GM19240 (cell line): ENCODE measurements around the gene FUT7.
"Not testable (repeated sequence)": the region's sequence is repeated elsewhere in the genome, so short reads cannot be mapped to it uniquely, and the experiment has no call there.

ENCODE experiments used
- DNase-seq: peaks from one replicate; pipeline ENCODE4 v3.0.0; 2011; ENCODE audit warnings: low spot score; ENCODE audit not compliant: insufficient read length

Gene FUT7

DNA sequence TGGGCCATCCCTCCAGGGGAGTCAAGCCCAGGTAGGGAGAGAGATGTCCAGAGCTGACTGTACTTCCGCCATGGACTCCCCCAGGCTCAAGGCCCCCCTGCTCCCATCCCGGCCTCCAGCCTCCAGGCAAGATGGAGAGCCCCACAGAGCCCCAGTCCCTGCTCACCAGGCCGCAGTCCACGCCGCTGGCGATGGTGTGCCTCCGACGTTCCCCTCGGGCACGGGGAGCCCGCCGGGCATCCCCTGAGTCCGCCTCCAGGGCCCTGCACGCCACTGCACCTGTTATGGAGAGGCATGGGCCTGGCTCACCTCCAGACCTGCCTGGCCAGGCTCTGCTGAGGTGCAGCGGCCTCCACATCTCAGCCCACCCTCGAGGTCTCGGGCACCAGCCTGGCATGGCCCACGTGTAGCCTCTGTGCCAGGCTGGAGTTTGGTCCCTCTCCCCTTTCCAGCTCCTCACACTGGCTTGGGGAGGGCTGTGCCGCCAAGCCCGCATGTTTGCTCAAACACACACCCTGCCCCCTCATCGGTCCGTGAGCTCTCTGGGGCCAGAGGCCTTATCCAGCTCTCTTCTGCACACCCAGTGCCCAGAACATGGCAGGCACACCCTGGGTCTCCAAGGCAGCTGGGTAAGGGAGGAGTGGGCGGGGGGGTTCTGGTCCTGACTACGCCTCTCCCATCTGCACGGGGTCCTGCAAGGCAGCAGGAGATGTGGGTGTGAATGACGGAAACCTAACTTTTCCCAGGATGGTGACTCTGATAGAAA, 34.4 kb upstream of the FUT7 start:
- no peak for DNase-seq

DNA sequence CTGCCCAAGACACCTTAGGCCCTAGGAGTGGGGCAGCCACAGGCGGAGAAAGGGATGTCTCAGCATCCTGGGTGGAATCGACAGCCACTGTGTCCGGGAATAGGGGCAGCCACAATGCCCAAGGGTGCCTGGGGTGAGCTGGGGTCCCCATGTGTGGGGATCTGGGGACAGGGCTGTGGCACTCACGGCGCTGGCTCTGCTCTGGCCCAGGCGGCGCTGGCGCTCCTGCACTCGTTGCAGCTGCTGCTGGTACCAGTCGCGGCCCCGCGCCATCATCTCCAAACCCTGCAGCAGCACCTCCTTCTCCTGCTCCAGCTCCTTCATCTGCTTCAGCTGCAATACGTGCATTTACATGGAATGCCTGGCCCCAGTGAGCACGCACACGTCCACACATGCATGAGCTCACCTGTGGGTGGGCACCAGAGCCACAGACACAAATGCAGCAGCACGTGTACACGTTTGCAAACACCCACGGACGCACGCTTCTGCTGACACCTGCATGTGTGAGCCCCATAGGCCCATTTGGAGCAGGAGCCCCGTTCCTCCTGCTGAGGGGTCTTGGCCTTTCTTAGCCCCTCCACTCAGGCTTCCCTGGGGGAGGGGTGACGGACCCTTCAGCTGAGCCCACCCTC, 33.6 kb upstream of the FUT7 start:
- DNase-seq = no peak

DNA sequence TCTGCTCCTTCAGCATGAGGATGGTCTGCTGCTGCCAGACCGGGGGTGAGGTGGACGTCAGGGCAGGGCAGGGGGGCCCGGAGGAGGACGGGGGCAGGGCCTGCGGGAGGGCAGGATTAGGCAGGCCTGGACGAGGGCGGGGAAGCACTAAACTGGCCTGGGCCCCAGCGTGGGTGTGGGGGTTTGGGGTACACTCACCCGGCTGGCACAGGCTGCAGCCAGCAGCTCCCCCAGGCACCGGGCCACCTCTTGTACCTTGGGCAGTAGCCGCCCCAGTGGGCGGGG, 32.9 kb upstream of the FUT7 start:
- DNase-seq = no peak

DNA sequence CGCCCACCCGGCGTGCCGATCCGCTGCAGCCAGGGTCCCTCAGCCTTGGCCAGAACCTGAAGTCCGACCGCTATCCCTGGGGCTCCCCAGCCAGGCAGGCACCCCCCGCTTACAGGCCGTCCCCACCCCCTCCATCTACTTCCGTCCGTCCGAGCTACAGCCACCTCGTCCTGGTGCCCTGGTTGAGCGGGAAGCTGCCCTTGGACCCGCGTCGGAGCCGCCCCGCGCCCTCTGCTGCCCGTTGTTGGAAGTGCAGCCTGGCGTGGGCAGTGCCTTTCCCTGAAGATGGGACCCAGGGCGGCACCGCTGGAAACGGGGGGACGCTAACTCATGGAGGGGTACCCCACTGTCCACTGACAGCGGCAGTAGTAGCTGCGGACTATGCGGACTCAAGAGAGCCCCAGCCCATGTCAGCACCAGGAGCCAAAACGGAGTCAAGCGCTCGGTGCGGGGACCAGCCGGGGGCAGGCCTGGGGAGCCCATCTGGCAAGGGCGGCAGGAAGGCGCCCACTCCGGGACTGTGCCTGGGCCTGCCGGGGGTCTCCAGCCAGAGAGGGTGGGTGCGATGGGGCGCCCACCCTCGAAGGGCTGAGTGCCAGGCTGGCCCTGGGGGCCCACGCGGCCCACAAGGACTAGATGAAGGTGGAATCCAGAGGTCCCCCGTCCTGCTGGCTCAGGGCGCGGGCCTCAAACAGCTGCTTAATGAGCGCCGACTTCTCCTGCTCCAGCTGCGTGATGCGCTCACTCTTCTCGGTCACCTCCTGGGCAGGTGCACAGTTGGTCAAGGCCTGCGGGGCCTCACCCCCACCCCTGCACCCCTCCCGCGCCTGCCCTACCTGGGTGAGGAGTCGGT, 32.4 kb upstream of the FUT7 start:
- no peak for DNase-seq

DNA sequence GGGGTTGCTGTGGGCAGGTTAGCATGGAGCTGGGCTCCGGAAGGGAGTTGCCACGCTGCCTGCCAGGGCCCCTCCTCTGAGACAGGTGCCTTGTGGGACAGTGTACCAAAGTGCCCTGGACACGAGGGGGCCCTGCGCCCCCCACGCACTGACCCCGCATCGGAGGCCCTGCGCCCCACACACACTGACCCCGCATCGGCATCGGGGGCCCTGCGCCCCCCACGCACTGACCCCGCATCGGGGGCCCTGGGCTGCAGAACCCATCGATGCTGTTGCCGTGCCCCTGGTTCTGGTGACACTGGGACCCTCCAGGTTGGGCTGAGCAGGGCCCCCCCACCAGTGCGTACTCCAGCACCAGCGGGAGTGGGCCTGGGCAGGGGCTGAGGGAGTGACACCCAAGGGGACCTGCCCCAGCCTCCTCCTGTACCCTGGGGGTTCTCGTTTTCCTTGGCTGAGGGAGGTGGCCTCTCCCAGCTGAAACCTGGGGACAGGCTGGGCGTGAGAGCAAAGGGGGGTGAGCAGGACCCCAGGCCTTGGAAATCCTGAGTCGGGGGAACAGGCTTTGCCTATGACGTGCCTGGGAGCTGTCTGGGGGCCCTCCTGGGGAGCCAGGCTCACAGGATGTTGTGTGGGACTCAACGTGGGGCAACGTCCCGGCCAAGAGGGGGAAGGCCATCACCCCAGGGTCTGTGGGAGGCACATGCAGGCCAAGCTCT, 31.6 kb upstream of the FUT7 start:
- no peak for DNase-seq

DNA sequence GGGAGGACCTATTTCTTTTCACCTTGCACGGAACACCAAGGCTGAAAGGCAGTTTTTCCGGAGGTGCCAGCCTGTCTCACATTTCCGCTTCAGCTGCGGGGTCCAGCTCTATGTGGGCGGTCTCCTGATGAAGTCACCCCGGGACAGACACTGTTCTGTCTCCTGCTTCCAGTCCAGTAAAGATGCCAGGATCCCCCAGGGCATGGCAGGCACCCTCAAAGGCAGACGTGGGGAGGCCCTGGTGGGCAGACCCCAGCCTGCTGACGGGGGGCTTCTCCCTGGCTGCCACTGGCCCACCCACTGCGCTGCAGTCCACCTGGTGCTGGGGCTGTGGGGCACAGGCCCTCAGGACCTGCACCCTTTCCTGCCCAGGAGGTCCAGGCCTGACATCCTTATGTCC, 30.9 kb upstream of the FUT7 start:
- DNase-seq = not testable (repeated sequence)

DNA sequence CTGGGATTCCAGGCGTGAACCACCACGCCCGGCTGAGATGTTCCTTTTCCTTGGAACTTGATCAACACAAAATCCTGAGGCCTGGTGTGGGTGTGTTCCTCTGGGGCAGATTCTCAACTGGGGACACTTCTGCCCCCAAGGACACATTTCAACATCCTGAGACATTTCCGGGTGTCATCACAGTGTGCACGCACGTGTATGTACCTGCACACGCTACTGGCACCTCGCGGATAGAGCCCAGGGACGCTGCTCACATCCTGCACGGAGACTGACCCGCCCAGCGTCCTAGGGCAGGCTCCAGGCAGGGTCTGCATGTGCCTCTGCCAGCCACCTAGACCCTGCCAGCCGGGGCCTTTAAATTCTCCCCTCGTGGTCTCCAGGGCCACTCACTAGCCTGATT, 30.5 kb upstream of the FUT7 start:
- no peak for DNase-seq

DNA sequence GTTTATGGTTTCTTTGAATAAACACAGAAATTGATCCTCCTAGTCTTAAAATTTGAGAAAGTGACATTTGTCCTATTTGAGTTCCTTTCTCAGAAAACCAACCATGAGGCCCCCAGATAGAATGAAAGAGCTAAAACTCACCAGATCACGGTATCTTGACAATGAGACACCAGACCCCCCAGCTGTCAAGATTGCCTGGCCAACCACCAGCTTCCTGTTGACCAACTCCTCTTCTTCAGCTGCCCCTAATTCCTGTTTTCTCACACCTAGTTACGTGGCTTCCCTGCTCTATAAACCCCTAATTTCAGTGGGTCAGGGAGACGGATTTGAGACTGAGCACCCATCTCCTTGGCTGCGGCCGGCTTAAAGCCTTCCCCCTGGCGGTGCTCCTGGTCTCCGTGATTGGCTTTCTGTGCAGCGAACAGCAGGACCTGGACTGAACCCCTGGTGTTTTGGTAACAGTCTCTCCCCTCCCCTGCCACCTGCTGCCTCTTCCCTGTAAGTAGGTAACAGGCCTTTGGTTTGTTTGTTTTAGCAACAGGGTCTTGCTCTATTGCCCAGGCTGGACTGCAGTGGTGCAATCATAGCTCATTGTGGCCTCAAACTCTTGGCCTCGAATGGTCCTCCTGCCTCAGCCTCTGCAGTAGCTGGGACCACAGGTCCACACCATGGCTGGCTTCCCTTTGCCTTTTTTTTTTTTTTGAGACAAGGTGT, 26.8 kb upstream of the FUT7 start:
- DNase-seq = no peak

DNA sequence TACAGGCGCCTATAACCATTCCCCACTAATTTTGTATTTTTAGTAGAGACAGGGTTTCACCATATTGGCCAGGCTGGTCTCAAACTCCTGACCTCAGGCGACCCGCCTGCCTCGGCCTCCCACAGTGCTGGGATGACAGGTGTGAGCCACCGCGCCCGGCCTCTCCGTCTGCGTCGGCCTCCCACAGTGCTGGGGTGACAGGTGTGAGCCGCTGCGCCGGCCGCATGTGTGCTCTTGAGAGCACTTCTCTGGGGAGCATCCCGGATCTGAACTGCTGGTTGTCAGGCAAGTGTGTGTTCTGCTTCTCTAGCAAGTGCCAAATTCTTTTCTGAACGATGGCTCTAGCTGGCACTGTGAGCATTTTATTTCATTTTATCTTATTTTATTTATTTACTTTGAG, 25.7 kb upstream of the FUT7 start:
- no peak for DNase-seq

DNA sequence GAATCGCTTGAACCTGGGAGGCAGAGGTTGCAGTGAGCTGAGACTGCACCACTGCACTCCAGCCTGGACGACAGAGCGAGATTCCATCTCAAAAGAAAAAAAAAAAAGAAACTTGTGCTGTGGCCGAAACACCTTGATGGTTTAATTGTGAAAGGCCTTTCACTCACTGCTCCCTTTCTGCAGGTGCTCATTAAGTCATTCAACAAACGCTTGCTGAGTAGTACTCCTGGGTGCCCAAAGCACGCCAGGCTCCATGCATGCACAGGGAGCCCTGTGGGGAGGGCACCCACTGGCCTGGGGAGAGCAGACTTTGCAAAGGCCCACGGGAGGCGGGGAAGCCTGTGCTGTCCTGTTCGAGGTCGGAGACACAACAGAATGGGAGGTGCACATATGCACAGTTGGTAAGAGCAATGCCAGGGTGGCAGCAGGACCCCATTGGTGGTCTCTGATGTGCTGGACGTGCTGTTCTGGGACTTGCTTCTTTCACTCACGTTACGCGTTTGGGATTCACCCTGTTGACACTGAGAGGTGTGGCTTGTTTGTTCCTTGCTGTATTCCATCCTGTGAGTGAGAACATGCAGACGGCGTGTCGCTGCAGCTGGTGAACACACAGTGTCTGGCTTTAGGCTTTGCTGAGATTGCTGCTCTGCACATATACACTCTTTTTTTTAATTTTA, 25.0 kb upstream of the FUT7 start:
- DNase-seq = no peak

DNA sequence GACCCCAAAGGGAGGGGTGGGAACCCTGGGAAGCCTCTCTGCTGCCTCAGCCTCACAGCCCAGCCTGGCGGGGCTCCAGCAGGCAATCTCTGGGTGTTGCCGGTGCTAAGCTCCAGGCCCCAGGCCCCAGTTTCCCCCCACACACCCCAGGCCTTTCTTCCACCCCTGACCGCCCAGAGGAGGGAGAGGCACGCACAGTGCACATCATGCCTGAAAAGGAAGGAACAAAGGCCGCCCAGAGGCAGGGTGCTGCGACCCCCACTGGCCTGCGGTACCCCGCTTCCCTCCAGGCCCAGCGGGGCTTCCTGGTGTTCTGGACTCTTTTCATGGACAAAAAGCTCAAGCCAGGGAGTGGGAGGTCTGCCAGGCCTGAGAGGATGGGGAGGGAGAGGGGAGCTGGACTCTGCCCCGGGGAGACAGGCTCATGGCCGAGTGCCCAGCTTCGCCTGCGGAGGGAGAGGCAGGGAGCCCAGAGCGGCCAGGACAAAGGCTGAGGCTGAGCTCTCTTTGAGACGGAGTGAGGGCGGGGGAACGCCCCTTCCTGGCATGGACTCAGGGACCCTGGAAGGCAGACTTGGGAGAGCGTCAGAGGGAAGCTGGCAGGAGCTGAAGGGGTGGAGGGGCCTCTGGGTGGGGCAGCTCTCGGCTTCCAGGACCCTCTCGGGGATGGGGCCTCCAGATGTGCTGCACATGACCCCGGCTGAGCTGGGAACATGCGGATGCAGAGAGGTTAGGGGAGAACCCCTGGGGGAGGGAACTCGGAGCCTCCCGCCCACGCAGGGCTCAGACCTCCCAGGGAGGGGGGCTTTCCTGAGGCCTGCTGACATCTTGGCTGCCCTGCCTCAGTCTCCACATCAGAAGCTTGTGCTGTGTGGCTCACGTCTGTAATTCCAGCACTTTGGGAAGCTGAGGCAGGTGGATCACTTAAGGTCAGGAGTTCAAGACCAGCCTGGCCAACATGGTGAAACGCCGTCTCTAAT, 23.8 kb upstream of the FUT7 start:
- DNase-seq = no peak

DNA sequence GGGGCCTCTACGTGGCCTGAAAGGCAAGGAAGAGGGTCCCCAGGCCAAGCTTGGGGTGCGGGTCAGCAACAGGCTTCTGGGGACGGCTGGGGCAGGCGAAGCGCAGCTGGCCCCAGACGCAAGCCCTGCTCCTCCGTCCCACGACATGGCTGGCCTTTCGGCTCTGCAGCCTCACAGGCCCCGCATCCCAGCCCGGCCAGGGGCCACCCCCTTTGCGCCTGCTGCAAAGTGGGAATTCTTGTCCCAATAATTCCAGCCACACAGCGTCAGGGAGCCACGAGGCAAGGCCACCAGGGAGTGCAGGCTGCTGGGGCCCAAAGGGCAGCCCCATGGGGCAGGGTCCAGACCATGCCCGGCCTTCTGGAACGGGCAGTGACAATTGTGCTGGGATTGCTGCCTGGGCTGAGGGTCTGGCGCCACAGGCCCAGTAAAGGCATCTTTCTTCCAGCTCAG, 23.1 kb upstream of the FUT7 start:
- no peak for DNase-seq

DNA sequence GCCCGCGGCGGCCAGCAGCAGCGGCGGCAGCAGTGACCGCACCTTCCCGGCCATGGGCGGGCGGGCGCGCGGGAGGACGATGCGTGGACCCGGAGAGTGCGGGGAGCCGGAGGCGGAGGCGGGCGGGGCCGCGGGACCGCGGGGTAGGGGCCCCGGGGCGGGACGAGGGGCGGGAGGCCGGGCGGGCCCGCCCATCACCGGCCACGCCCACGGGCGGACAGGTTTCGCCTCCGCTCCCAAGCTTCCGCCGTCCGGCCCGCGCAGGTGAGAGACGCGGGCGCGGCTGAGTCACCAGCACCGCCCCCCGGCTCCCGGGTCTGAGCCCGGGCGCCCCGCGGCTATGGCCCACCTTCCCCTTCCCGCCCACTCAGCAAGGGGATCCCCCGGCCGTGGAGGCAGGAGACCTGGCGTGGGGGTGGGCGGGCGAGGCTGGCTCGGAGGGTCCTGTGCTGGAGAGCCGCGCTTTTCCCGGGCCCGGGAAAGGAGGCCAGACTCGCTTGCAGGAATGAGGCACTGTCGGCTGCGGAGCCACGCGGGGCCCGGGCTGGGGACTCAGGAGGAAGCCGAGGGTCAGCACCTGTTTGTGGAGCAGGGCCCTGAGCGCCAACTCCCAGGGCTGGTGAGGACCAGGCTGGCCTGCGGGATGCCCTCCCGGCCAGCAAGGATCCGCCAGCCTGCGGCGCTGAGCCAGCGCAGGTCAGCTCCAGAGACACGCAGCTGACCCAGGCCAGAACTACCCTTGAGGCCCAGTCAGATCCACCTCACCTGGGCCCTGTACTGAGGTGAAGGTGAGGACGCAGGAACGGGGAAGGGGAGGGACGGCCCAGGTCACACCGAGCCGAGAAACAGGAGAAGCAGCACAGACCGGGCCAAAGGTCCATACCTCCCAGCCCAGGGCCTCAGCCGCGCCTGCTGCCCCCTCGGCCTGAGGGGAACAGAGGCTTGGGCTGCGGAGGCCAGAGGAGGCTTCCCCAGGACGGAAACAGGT, 22.4 kb upstream of the FUT7 start, which contains the start of gene ENTPD2:
ENTPD2 (minus strand) TSS at position 118 of the 988 bp plus-strand sequence; CDS start at position 54, 64 bp downstream.
- DNase-seq = no peak

DNA sequence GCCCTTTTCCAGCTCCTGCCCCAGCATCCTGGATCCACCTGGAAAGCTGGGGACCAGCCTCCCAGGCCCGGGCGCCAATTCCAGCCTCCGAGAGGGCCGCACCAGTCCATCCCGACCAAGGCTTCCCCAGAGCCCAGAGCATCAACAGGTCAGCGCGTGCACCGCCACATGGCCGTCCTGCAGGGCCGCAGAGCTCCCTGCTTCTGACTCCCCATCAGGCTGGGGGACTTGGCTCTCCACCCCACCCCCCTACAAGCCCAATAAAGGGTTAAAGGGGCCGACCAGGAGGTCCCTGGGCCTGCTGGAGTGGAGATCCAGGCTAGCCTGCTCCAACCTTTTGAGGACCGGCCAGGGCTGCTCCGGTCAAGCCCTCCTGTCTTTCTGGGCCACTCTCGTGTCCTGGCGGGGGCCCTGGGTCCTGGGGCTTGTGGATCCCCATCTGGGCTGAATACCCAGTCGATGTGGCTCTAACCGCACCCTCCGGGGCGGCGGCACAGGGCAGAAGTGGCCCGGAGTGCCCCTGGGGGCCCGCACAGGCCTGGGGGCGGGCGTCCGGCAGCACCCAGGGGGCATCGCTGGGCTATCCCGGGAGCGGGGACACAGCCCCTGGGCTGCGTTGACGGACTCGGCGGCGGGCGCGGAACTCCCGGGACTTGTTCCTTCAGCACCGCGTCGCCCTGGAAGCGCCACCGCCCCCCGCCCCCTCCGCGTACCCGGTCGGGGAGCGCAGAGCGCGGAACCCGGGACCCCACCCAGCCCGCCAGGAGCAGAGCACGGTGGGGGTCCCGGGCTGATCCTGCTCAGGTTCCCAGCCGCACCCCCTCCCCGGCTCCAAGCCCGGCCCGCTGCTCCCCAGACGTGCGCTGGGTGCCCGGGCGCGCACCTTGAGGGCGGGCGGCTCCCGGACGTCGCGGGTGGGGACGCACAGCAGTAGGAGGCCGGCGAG, 21.4 kb upstream of the FUT7 start:
- no peak for DNase-seq

DNA sequence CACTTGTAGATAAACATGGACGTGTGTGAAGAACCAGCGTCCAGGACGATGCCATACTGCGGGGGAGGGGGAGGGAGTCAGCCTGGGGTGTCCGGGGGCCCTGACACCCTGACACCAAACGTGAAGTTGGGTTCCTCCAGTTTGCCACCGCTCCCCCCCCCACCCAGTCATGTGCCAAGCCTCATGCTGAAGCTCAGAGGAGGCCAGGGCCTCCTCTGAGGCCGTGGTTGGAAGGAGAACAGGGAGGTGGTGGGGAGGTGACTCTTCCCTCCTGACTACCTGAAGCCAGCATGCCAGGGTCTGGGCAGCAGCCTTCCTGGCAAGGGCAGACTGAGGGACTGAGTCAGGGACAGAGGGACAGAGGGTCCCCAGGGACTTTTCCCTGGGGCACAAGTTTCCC, 20.4 kb upstream of the FUT7 start:
- DNase-seq = no peak

DNA sequence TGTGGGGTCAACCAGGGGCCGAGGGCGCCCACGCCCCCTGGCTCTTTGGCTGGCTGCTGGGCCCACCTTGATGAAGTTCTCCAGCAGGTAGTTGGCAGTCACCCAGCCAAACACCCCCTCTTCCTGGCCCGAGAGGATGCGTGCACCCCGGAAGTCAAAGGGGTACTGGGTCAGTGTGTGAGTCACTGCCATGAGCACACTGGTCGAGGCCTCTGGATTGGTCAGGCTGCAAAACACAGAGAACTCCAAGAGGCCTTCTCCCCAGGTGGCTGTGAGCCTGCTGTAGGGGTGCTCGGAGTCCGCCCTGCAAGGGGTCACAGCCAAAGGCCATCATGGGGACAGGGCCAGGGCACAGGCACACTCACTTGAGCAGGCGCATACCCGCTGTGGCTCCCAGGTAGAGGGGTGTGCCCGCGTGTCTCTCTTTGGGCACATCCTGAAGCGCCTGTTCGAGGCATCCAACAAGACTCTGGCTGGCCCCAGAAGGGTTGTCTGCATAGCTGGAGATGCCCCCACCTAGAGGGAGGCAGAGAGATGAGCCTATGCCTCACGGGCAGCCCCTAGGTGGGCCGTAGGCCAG, 19.3 kb upstream of the FUT7 start:
- no peak for DNase-seq

DNA sequence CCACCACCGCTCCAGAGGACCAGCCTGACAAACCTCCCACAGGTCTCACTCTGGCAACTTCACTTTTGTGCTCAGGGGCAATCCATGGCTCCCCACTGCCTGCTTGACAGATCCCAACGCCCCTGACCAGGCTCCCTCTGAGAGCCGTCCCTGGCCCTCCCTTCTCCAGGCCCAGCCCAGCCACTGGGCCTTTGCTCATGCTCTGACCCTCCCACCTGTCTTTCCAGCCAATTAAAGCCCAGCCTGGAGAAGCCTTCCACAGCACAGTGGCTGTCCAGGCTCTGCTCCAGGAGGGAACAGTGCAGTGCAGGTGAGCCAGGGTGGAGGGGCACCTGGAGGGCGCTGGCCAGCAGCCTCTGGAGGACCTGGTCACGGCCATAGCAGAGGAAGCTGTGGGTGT, 18.7 kb upstream of the FUT7 start:
- no peak for DNase-seq
